GM10266 (cell line): ENCODE measurements around the gene DHCR7.

ENCODE experiments used
- DNase-seq: peaks from one replicate; pipeline ENCODE4 v3.0.0; 2012; ENCODE audit errors: extremely low spot score
- CTCF ChIP-seq: IDR thresholded peaks from 2 replicates; pipeline ENCODE4 v1.5.1; 2012; ENCODE audit warnings: mild to moderate bottlenecking, low read depth; ENCODE audit not compliant: control insufficient read depth, insufficient read depth; ENCODE audit errors: missing control alignments

The DHCR7 gene

GRCh38 chr11:71397961-71398360 lies 50.2 kb downstream of the DHCR7 start:
- no peak for TF ChIP-seq CTCF
- no peak for DNase-seq

GRCh38 chr11:71397331-71397860 lies 50.8 kb downstream of the DHCR7 start:
- DNase-seq = no peak
- no peak for TF ChIP-seq CTCF

- no peak for DNase-seq
- TF ChIP-seq CTCF = no peak
Observed at GRCh38 chr11:71396548-71397123, 51.6 kb downstream of the DHCR7 start.

- no peak for DNase-seq
- TF ChIP-seq CTCF = no peak
Observed at GRCh38 chr11:71395774-71396173, 52.4 kb downstream of the DHCR7 start.

- TF ChIP-seq CTCF = no peak
- DNase-seq = no peak
Observed at GRCh38 chr11:71395263-71395560, 53.0 kb downstream of the DHCR7 start.

DNA sequence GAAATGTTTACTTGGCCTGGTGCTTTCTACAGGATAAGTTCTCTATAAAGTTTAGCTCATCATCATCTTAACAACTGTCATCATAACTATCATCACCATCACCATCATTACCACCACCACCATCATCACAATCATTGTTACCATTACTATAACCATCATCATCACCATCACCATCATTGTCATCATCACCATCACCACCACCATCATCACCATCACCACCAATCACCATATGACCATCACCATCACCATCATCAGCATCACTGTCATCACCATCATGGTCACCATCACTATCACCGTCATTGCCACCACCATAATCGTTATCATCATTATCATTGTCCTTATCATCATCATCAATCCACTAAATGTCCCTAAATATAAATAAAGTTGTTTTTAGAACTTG lies 54.9 kb downstream of the DHCR7 start:
- DNase-seq = no peak
- TF ChIP-seq CTCF = no peak

DNA sequence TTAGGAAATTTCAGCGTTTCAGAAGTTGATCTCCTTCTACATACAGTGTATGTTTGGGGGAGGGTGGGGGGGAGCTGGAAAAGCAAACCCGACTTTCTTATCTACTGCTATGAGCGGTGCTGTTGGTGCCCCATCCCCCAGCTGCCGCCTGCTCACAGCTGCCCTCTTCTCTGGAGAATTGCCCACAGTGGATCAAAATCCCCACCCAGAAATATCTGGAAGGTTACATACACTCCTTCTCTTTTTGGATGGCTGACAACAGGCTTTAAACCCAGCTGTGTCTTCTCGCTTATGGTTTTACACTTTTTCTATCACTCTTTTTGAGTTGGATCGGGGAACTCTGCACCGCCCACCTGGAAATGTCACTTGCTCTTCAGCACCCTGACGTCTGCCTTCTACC lies 56.4 kb downstream of the DHCR7 start:
- no peak for TF ChIP-seq CTCF
- DNase-seq = no peak
